Measurements from ENCODE around the gene TNRC6C. TPM values are rescaled to one million over a fixed set of nuclear protein-coding genes. Genes with fewer than 3 reads are reported as not detected.
A peak's percentile ranks its signal among the peaks of the same experiment; 100 is the strongest.

Gene TNRC6C
- polyA plus RNA-seq, 1 donor (not counting 4 experiments of a cell fraction or from before 2014, with no cell fraction given): 0.34 TPM

GRCh38 chr17:78128551-78129350 is 170.2 kb downstream of the TNRC6C start, which contains the start of gene TMC6:
Gene TMC6 (minus strand): TSS chr17:78128755. CDS start chr17:78126832, 1,923 bp downstream.
- Histone ChIP-seq H3K9ac (ENCODE audit: control insufficient read depth, extremely low read depth, insufficient read depth, low read length) (peak within 1 kb of the TSS; percentile 84), H3K9me1 (ENCODE audit: control insufficient read depth, extremely low read depth, insufficient read depth, low read length) (no peaks in the 10 kb centered on the region), H3K27me3 (ENCODE audit: control insufficient read depth, extremely low read depth, insufficient read depth, low read length) (peaks cover 20% of the 10 kb centered on the region), H3K9me3 (ENCODE audit: control insufficient read depth, low read depth, low read length) (no peaks in the 10 kb centered on the region), H4K20me1 (ENCODE audit: control insufficient read depth, extremely low read depth, insufficient read depth, low read length) (no peaks in the 10 kb centered on the region), H3K4me3 (ENCODE audit: control insufficient read depth in 2 of 3, extremely low read depth in 1 of 3, insufficient read depth in 2 of 3, low read depth in 1 of 3, low read length in 3 of 3) (peak within 1 kb of the TSS; percentile 75 to 91 (median 83)), H3K4me2 (ENCODE audit: control insufficient read depth, extremely low read depth, insufficient read depth, low read depth, low read length) (peak within 1 kb of the TSS; percentile 85), H3K79me2 (ENCODE audit: control insufficient read depth, insufficient read depth, low read length) (peaks cover 4% of the 10 kb centered on the region), H2AFZ (ENCODE audit: control insufficient read depth, low read length) (peak within 1 kb of the TSS; percentile 58), H3K27ac (ENCODE audit: control insufficient read depth, insufficient read depth, low read length) (peak within 1 kb of the TSS; percentile 47), H3K36me3 (ENCODE audit: control insufficient read depth in 2 of 2, extremely low read depth in 1 of 2, insufficient read depth in 2 of 2, low read length in 2 of 2) (peaks cover 3 to 8% of the 10 kb centered on the region in 2 experiments), H3K4me1 (ENCODE audit: control insufficient read depth, extremely low read depth, insufficient read depth, low read length) (peaks cover 16% of the 10 kb centered on the region)
- FAIRE-seq: no peak
- TF ChIP-seq CTCF (optimal IDR thresholded peaks at IDR 0.05 in 1 of 3, IDR thresholded peaks at IDR 0.05 in 1 of 3, conservative IDR thresholded peaks at IDR 0.05 in 1 of 3; ENCODE audit: extremely low read depth in 1 of 3, insufficient read depth in 2 of 3, low read length in 3 of 3) (no peak), EZH2 (IDR thresholded peaks at IDR 0.05; ENCODE audit: low read length) (no peak)
- dilution Hi-C loops (cut with MboI; ENCODE audit: extremely low pct_ligation_motif_present, low sequenced_read_pairs): no loop called here
- no peak for DNase-seq (ENCODE audit: low read depth, low spot score)

GRCh38 chr17:78129351-78130089 is 171.0 kb downstream of the TNRC6C start:
- H3K4me2 ChIP-seq (ENCODE audit: control insufficient read depth, extremely low read depth, insufficient read depth, low read depth, low read length): peak overlapping the region; percentile 85
- TF ChIP-seq EZH2 (IDR thresholded peaks at IDR 0.05; ENCODE audit: low read length): no peak
- no peak for TF ChIP-seq CTCF (optimal IDR thresholded peaks at IDR 0.05 in 1 of 3, IDR thresholded peaks at IDR 0.05 in 1 of 3, conservative IDR thresholded peaks at IDR 0.05 in 1 of 3; ENCODE audit: extremely low read depth in 1 of 3, insufficient read depth in 2 of 3, low read length in 3 of 3)
- no peak overlapping the region for H3K9ac ChIP-seq (ENCODE audit: control insufficient read depth, extremely low read depth, insufficient read depth, low read length)
- H2AFZ ChIP-seq (ENCODE audit: control insufficient read depth, low read length): no peak overlapping the region
- H4K20me1 ChIP-seq (ENCODE audit: control insufficient read depth, extremely low read depth, insufficient read depth, low read length): no peaks in the 10 kb centered on the region
- dilution Hi-C loops (cut with MboI; ENCODE audit: extremely low pct_ligation_motif_present, low sequenced_read_pairs): no loop called here
- H3K9me1 ChIP-seq (ENCODE audit: control insufficient read depth, extremely low read depth, insufficient read depth, low read length): peaks cover 4% of the 10 kb centered on the region
- H3K9me3 ChIP-seq (ENCODE audit: control insufficient read depth, low read depth, low read length): no peaks in the 10 kb centered on the region
- no peak for DNase-seq (ENCODE audit: low read depth, low spot score)
- H3K4me3 ChIP-seq (ENCODE audit: control insufficient read depth in 2 of 3, extremely low read depth in 1 of 3, insufficient read depth in 2 of 3, low read depth in 1 of 3, low read length in 3 of 3): no peak overlapping the region
- H3K79me2 ChIP-seq (ENCODE audit: control insufficient read depth, insufficient read depth, low read length): peaks cover 4% of the 10 kb centered on the region
- H3K27me3 ChIP-seq (ENCODE audit: control insufficient read depth, extremely low read depth, insufficient read depth, low read length): peaks cover 24% of the 10 kb centered on the region
- FAIRE-seq: no peak
- peaks cover 0 to 8% of the 10 kb centered on the region in 2 experiments for H3K36me3 ChIP-seq (ENCODE audit: control insufficient read depth in 2 of 2, extremely low read depth in 1 of 2, insufficient read depth in 2 of 2, low read length in 2 of 2)
- H3K27ac ChIP-seq (ENCODE audit: control insufficient read depth, insufficient read depth, low read length): no peak overlapping the region
- peaks cover 16% of the 10 kb centered on the region for H3K4me1 ChIP-seq (ENCODE audit: control insufficient read depth, extremely low read depth, insufficient read depth, low read length)

All from keratinocyte (primary cell).